Ammon's horn (tissue), 1 donor: ENCODE data around the gene MIS12.
A peak's percentile ranks its signal among the peaks of the same experiment; 100 is the strongest.

Experiments used
- DNase-seq: peaks from one replicate; pipeline ENCODE4 v3.0.0-alpha.2; 2016; ENCODE audit warnings: low spot score

The MIS12 gene

GRCh38 chr17:5500247-5500588, 13.9 kb downstream of the MIS12 start:
- no peak for DNase-seq

GRCh38 chr17:5500589-5501391, 14.4 kb downstream of the MIS12 start:
- peak; percentile 93 for DNase-seq

GRCh38 chr17:5501685-5502084, 15.3 kb downstream of the MIS12 start:
- DNase-seq, result no peak

- DNase-seq, result no peak
Observed at GRCh38 chr17:5502552-5502951, 16.2 kb downstream of the MIS12 start.

- no peak for DNase-seq
Observed at GRCh38 chr17:5506307-5506706, 19.9 kb downstream of the MIS12 start.

GRCh38 chr17:5508810-5509209, 22.4 kb downstream of the MIS12 start:
- DNase-seq, result no peak

GRCh38 chr17:5509482-5509881, 23.1 kb downstream of the MIS12 start:
- no peak for DNase-seq

GRCh38 chr17:5510771-5511170, 24.4 kb downstream of the MIS12 start:
- no peak for DNase-seq

- DNase-seq, result no peak
Observed at GRCh38 chr17:5511401-5512225, 25.2 kb downstream of the MIS12 start.

- DNase-seq, result no peak
Observed at GRCh38 chr17:5513628-5514027, 27.3 kb downstream of the MIS12 start.

- no peak for DNase-seq
Observed at GRCh38 chr17:5514976-5515375, 28.6 kb downstream of the MIS12 start.

GRCh38 chr17:5516060-5516792, 29.9 kb downstream of the MIS12 start:
- no peak for DNase-seq

GRCh38 chr17:5522476-5522875, 36.1 kb downstream of the MIS12 start:
- DNase-seq, result no peak

- DNase-seq, result no peak
Observed at GRCh38 chr17:5523249-5523648, 36.9 kb downstream of the MIS12 start.

GRCh38 chr17:5526821-5527598, 40.6 kb downstream of the MIS12 start:
- DNase-seq, result peak; percentile 84

GRCh38 chr17:5527601-5528250, 41.4 kb downstream of the MIS12 start:
- DNase-seq, result no peak

GRCh38 chr17:5530265-5531084, 44.1 kb downstream of the MIS12 start:
- no peak for DNase-seq

- no peak for DNase-seq
Observed at GRCh38 chr17:5531085-5531418, 44.7 kb downstream of the MIS12 start.

GRCh38 chr17:5532581-5532980, 46.2 kb downstream of the MIS12 start:
- no peak for DNase-seq

GRCh38 chr17:5533486-5534315, 47.3 kb downstream of the MIS12 start:
- DNase-seq, result no peak
